A549 (cell line): ENCODE data around the gene INPP5A. TPM values are rescaled to one million over a fixed set of nuclear protein-coding genes. Genes with fewer than 3 reads are reported as not detected.

Experiments
- ATAC-seq, 2 experiments: fragments of 200-7000 bp in 1 of 2; fragments of >200 bp in 1 of 2; cut with Nextera tagmentation in 1 of 2; cut with Tn5 transposase in 1 of 2; 3 replicates each; pipeline versions ENCODE4 v1.8.0 to v1.9.1; 2018 to 2020; ENCODE audit warnings: mild to moderate bottlenecking in 1 of 2, moderate library complexity in 1 of 2
- CTCF ChIA-PET: fragments of 300-600 bp; sonication (Branson Sonifier 250); formaldehyde crosslinking; extraction: SDS; loops from one replicate; lab custom pipeline; 2021; ENCODE audit warnings: antibody characterized with exemption, inconsistent platforms; lab: Yijun Ruan, JAX
- POLR2A ChIA-PET: fragments of 350-600 bp; formaldehyde crosslinking; extraction: SDS; loops from one replicate; lab custom pipeline; 2021; ENCODE audit warnings: antibody characterized with exemption, inconsistent platforms; lab: Yijun Ruan, JAX
- DNase-seq, 2 experiments: peaks; one replicate each; pipeline versions ENCODE4 v3.0.0 to v3.0.0-alpha.2; 2011 to 2016; ENCODE audit warnings: low read depth in 1 of 2, low spot score in 1 of 2
- FAIRE-seq: peaks from 2 replicates; lab custom pipeline; 2011; peaks lifted over from hg19 to GRCh38; lab: Jason Lieb, UNC
- H3K27ac ChIP-seq, 2 experiments: fragments of >200 bp; sonication (Bioruptor Twin); formaldehyde crosslinking; 3 replicates each; pipeline ENCODE4 v1.5.1; 2016 to 2017
- H3K4me1 ChIP-seq: fragments of >200 bp; sonication (Bioruptor Twin); formaldehyde crosslinking; 3 replicates; pipeline ENCODE4 v1.6.1; 2016
- H3K4me2 ChIP-seq: fragments of >200 bp; sonication (Bioruptor Twin); formaldehyde crosslinking; 3 replicates; pipeline ENCODE4 v1.6.1; 2016
- H3K4me3 ChIP-seq: fragments of >200 bp; sonication (Bioruptor Twin); formaldehyde crosslinking; 3 replicates; pipeline ENCODE4 v1.5.1; 2016
- H3K9me3 ChIP-seq: fragments of >200 bp; sonication (Bioruptor Twin); formaldehyde crosslinking; 3 replicates; pipeline ENCODE4 v1.6.1; 2016
- ATOH8 ChIP-seq: fragments of 250-450 bp; sonication (Bioruptor Pico); IDR thresholded peaks from 2 replicates; pipeline ENCODE4 v1.5.0; 2020; ENCODE audit warnings: low read depth, mild to moderate bottlenecking, moderate library complexity
- CBX2 ChIP-seq: fragments of 200-600 bp; sonication (generic); IDR thresholded peaks from 2 replicates; pipeline ENCODE4 v1.6.1; 2016; ENCODE audit warnings: low read depth, mild to moderate bottlenecking, borderline replicate concordance
- CBX8 ChIP-seq: fragments of 200-600 bp; sonication (generic); IDR thresholded peaks from 2 replicates; pipeline ENCODE4 v1.6.1; 2016
- CEBPB ChIP-seq, 2 experiments: fragments of >200 bp in 1 of 2; sonication (Bioruptor Twin) in 1 of 2; formaldehyde crosslinking in 1 of 2; IDR thresholded peaks; 2 replicates each; pipeline ENCODE4 v1.6.1; 2012 to 2016
- CHD4 ChIP-seq: fragments of 200-600 bp; sonication (generic); IDR thresholded peaks from 2 replicates; pipeline ENCODE4 v1.6.1; 2016; ENCODE audit warnings: antibody characterized with exemption, mild to moderate bottlenecking, borderline replicate concordance
- E2F6 ChIP-seq: IDR thresholded peaks from 2 replicates; pipeline ENCODE4 v1.6.1; 2012; ENCODE audit warnings: low read depth, borderline replicate concordance
- EHF ChIP-seq: fragments of 250-450 bp; sonication (Bioruptor Pico); IDR thresholded peaks from 2 replicates; pipeline ENCODE4 v1.5.0; 2020; ENCODE audit warnings: mild to moderate bottlenecking
- FOSL2 ChIP-seq, 2 experiments: fragments of 450-650 bp in 1 of 2; fragments of >200 bp in 1 of 2; sonication (Bioruptor Twin) in 1 of 2; formaldehyde crosslinking; IDR thresholded peaks; 2 replicates each; pipeline versions ENCODE4 v1.5.0 to v1.6.1; 2016 to 2020; ENCODE audit warnings: mild to moderate bottlenecking in 1 of 2, moderate library complexity in 1 of 2
- FOXS1 ChIP-seq: fragments of 250-450 bp; sonication (Bioruptor Pico); IDR thresholded peaks from 2 replicates; pipeline ENCODE4 v1.5.0; 2020; ENCODE audit warnings: mild to moderate bottlenecking, moderate library complexity
- HOXB5 ChIP-seq: fragments of 250-450 bp; sonication (Bioruptor Pico); IDR thresholded peaks from 2 replicates; pipeline ENCODE4 v1.5.0; 2020; ENCODE audit warnings: mild to moderate bottlenecking, moderate library complexity
- KDM1A ChIP-seq: fragments of 200-600 bp; sonication (generic); IDR thresholded peaks from 2 replicates; pipeline ENCODE4 v1.6.1; 2016; ENCODE audit warnings: low read depth, mild to moderate bottlenecking
- MAFK ChIP-seq: fragments of 450-650 bp; IDR thresholded peaks from 2 replicates; pipeline ENCODE4 v1.6.1; 2014; ENCODE audit not compliant: partially characterized antibody
- MAX ChIP-seq: IDR thresholded peaks from 2 replicates; pipeline ENCODE4 v1.6.1; 2012
- MAZ ChIP-seq: fragments of 150-350 bp; IDR thresholded peaks from 2 replicates; pipeline ENCODE4 v1.6.1; 2014; ENCODE audit warnings: antibody characterized with exemption, low read depth, low read length, borderline replicate concordance
- MYC ChIP-seq: IDR thresholded peaks from 2 replicates; pipeline ENCODE4 v1.6.1; 2012; ENCODE audit warnings: mild to moderate bottlenecking, inconsistent platforms, low read length, improper control_type of control experiment, borderline replicate concordance
- NFE2L2 ChIP-seq: fragments of 150-350 bp; conservative IDR thresholded peaks from 2 replicates; pipeline ENCODE4 v1.6.1; 2014; ENCODE audit warnings: low read length
- NPAS2 ChIP-seq: fragments of 250-450 bp; sonication (Bioruptor Pico); IDR thresholded peaks from 2 replicates; pipeline ENCODE4 v1.8.0; 2022; ENCODE audit warnings: mild to moderate bottlenecking, moderate library complexity, borderline replicate concordance
- NR3C1 ChIP-seq: fragments of >200 bp; sonication (Bioruptor Twin); formaldehyde crosslinking; IDR thresholded peaks from 3 replicates; pipeline ENCODE4 v1.6.1; 2017
- POLR2AphosphoS2 ChIP-seq: conservative IDR thresholded peaks from 2 replicates; pipeline ENCODE4 v1.6.1; 2012; ENCODE audit warnings: low read length, improper control_type of control experiment, inconsistent platforms
- RARB ChIP-seq: fragments of 250-450 bp; sonication (Bioruptor Pico); IDR thresholded peaks from 2 replicates; pipeline ENCODE4 v1.8.0; 2021; ENCODE audit warnings: mild to moderate bottlenecking, moderate library complexity
- RCOR1 ChIP-seq: fragments of 150-350 bp; IDR thresholded peaks from 2 replicates; pipeline ENCODE4 v1.6.1; 2014; ENCODE audit warnings: antibody characterized with exemption, low read length, low read depth
- RFX5 ChIP-seq: fragments of 450-650 bp; IDR thresholded peaks from 2 replicates; pipeline ENCODE4 v1.7.1; 2014; ENCODE audit warnings: antibody characterized with exemption, mild to moderate bottlenecking, moderate library complexity
- RNF2 ChIP-seq: fragments of 200-600 bp; sonication (generic); IDR thresholded peaks from 2 replicates; pipeline ENCODE4 v1.6.1; 2016; ENCODE audit warnings: low read depth, mild to moderate bottlenecking, antibody characterized with exemption, moderate library complexity, borderline replicate concordance
- SMC3 ChIP-seq: fragments of >200 bp; sonication (Bioruptor Twin); formaldehyde crosslinking; IDR thresholded peaks from 3 replicates; pipeline ENCODE4 v1.6.1; 2018; ENCODE audit warnings: inconsistent platforms
- ZC3H11A ChIP-seq: fragments of 450-650 bp; IDR thresholded peaks from 2 replicates; pipeline ENCODE4 v1.6.1; 2014; ENCODE audit warnings: antibody characterized with exemption, mild to moderate bottlenecking
- ZNF302 ChIP-seq: fragments of 250-450 bp; sonication (Bioruptor Pico); IDR thresholded peaks from 2 replicates; pipeline ENCODE4 v1.9.0; 2021; ENCODE audit warnings: inconsistent platforms, mild to moderate bottlenecking, moderate library complexity
- ZSCAN20 ChIP-seq: fragments of 250-450 bp; sonication (Bioruptor Pico); IDR thresholded peaks from 2 replicates; pipeline ENCODE4 v1.8.0; 2022; ENCODE audit warnings: mild to moderate bottlenecking, moderate library complexity
- WGBS: methylation state at CpG from one replicate; pipeline ENCODE4 v1.1.6; 2017; ENCODE audit errors: missing lambda C conversion rate; 5-methylcytosine and 5-hydroxymethylcytosine counted together
- polyA plus RNA-seq, 4 experiments: library from polyadenylated mRNA; depleted of rRNA in 3 of 4; stranded (reverse); fragments of >200 nt; fragmentation: RNase III in 1 of 4; extraction: RNeasy Plus Mini Kit Qiagen cat#74134 plus additional on column Dnase treatment in 1 of 4; gene quantifications; 2 replicates in 3 of 4; 3 replicates in 1 of 4; pipeline ENCODE4 v1.2.3, GENCODE V29; 2011 to 2017
- TF ChIP-seq, protein P1 (sequence below): fragments of 250-450 bp; sonication (Bioruptor Pico); IDR thresholded peaks from 2 replicates; pipeline ENCODE4 v1.5.0; 2021; ENCODE audit warnings: mild to moderate bottlenecking, moderate library complexity, borderline replicate concordance
- TF ChIP-seq, protein P2 (sequence below): fragments of 450-650 bp; IDR thresholded peaks from 2 replicates; pipeline ENCODE4 v1.6.1; 2014; ENCODE audit warnings: antibody characterized with exemption
- TF ChIP-seq, protein P3 (sequence below): fragments of >200 bp; sonication (Bioruptor Twin); formaldehyde crosslinking; IDR thresholded peaks from 3 replicates; pipeline ENCODE4 v1.5.1; 2016

INPP5A gene
- polyA plus RNA-seq, 2 of the 4 experiments (the other 2 are of a cell fraction) = 13.7 to 15.1 TPM

- Histone ChIP-seq H3K4me3 (no peak overlapping the region), H3K9me3 (no peaks in the 10 kb centered on the region), H3K4me2 (no peak overlapping the region), H3K27ac (no peak overlapping the region), H3K4me1 (no peaks in the 10 kb centered on the region)
- no peak for DNase-seq
- ATAC-seq = peak in 1 of 2 experiments; percentile 32; a peak in 3 of 6 replicates
- 70% methylated on average over 7 of the region's 12 CpGs for WGBS
- CTCF ChIA-PET = interaction anchor here (0.5 to 6.2 kb wide), 72 partner anchors 7 to 616 kb away, joined by 3 to 61 read pairs (median 4); no protein-coding TSS in a partner anchor
- FAIRE-seq = no peak
- no peak for TF ChIP-seq ZNF302 (CRISPR knock-in tag)
- TF ChIP-seq CBX8 = no peak
- no peak for TF ChIP-seq CBX2
- no peak for TF ChIP-seq RFX5
- TF ChIP-seq CHD4 = no peak
- TF ChIP-seq RNF2 = no peak
- no peak for TF ChIP-seq ZC3H11A
- TF ChIP-seq NPAS2 (CRISPR knock-in tag) = no peak
- TF ChIP-seq FOSL2 (IDR thresholded peaks at IDR 0.05) = no peak
- TF ChIP-seq FOSL2 (CRISPR knock-in tag; IDR thresholded peaks at IDR 0.05) = no peak
- TF ChIP-seq ZSCAN20 (CRISPR knock-in tag) = no peak
- no peak for TF ChIP-seq HOXB5 (CRISPR knock-in tag)
- TF ChIP-seq MYC = no peak
- TF ChIP-seq SMC3 = no peak
- no peak for TF ChIP-seq KDM1A
- no peak for TF ChIP-seq NR3C1
- TF ChIP-seq, protein P1, sequence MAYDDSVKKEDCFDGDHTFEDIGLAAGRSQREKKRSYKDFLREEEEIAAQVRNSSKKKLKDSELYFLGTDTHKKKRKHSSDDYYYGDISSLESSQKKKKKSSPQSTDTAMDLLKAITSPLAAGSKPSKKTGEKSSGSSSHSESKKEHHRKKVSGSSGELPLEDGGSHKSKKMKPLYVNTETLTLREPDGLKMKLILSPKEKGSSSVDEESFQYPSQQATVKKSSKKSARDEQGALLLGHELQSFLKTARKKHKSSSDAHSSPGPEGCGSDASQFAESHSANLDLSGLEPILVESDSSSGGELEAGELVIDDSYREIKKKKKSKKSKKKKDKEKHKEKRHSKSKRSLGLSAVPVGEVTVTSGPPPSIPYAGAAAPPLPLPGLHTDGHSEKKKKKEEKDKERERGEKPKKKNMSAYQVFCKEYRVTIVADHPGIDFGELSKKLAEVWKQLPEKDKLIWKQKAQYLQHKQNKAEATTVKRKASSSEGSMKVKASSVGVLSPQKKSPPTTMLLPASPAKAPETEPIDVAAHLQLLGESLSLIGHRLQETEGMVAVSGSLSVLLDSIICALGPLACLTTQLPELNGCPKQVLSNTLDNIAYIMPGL (CRISPR knock-in tag) = no peak
- no peak for TF ChIP-seq MAFK
- POLR2A ChIA-PET = no interaction called here
Observed at GRCh38 chr10:132654121-132654571, 116.6 kb downstream of the INPP5A start.

DNA sequence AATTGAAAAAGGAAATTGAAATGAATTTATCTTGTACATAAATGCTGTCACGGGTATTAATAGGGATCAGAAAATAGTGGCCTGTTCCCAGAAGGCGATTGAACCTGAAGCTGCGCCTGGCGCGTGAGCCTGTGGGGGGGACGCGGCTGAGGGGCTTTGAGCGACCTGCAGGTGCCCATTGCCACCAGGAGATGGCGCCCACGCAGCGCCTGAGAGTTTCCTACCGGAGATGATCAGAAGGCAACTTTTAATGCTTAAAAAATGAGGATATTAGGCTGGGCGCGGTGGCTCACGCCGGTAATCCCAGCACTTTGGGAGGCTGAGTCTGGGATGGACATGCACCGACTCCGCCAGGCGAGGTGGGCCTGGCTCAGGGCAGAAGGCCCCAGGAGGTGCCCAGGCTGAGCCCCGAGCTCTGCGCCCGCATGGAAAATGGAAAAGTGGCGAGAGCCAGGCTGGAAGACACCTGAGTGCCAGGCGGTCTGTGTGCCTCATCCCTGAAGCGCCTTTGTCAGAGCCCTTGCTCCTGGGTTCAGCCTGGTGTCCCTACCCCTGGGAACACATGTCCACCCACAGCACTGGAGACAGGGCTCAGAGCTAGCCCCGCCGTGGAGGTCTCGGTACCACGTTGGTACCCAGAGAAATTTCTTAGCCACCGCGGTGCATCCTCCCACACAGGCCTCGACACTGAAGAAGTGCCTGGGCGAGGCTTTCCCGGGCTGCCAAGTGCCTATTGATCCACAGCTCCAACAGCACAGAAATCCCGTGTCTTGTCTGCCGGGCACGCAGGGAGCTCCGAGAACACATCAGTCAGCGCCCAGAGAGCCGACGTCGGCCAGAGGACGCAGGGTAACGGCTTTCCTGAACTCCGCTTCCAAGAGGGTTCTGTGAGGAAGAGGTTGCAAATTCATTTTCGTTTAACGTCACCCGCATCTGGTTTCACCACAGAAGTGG is 117.4 kb downstream of the INPP5A start:
- no peak for FAIRE-seq
- ATAC-seq = peak; percentile 63 to 90
- ChIA-PET POLR2A (no interaction called here), CTCF (interaction anchor here (0.5 to 6.2 kb wide), 90 partner anchors 8 to 617 kb away, joined by 3 to 61 read pairs (median 4); partner anchors contain the start of gene CFAP46)
- Histone ChIP-seq H3K9me3 (no peaks in the 10 kb centered on the region), H3K4me3 (no peak overlapping the region), H3K4me2 (no peak overlapping the region), H3K4me1 (no peaks in the 10 kb centered on the region), H3K27ac (no peak overlapping the region)
- peak; percentile 60 to 86 for DNase-seq
- 53% methylated on average over 48 of the region's 48 CpGs for WGBS
- no peak for TF ChIP-seq MAX
- no peak for TF ChIP-seq E2F6
- no peak for TF ChIP-seq CBX2
- no peak for TF ChIP-seq FOXS1 (CRISPR knock-in tag)
- TF ChIP-seq ATOH8 (CRISPR knock-in tag) = no peak
- TF ChIP-seq, protein P2, sequence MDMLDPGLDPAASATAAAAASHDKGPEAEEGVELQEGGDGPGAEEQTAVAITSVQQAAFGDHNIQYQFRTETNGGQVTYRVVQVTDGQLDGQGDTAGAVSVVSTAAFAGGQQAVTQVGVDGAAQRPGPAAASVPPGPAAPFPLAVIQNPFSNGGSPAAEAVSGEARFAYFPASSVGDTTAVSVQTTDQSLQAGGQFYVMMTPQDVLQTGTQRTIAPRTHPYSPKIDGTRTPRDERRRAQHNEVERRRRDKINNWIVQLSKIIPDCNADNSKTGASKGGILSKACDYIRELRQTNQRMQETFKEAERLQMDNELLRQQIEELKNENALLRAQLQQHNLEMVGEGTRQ = no peak
- no peak for TF ChIP-seq NFE2L2
- TF ChIP-seq RARB (CRISPR knock-in tag) = no peak
- TF ChIP-seq, protein P3, sequence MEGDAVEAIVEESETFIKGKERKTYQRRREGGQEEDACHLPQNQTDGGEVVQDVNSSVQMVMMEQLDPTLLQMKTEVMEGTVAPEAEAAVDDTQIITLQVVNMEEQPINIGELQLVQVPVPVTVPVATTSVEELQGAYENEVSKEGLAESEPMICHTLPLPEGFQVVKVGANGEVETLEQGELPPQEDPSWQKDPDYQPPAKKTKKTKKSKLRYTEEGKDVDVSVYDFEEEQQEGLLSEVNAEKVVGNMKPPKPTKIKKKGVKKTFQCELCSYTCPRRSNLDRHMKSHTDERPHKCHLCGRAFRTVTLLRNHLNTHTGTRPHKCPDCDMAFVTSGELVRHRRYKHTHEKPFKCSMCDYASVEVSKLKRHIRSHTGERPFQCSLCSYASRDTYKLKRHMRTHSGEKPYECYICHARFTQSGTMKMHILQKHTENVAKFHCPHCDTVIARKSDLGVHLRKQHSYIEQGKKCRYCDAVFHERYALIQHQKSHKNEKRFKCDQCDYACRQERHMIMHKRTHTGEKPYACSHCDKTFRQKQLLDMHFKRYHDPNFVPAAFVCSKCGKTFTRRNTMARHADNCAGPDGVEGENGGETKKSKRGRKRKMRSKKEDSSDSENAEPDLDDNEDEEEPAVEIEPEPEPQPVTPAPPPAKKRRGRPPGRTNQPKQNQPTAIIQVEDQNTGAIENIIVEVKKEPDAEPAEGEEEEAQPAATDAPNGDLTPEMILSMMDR = peak; percentile 94
- peak; percentile 88 for TF ChIP-seq SMC3
- no peak for TF ChIP-seq POLR2AphosphoS2
- no peak for TF ChIP-seq CEBPB (IDR thresholded peaks at IDR 0.05)
- no peak for TF ChIP-seq RCOR1
- TF ChIP-seq CHD4 = no peak
- 0 out of 2 replicates have a peak, but pooled peaks have one; percentile 23 for TF ChIP-seq MAZ
- no peak for TF ChIP-seq EHF
- TF ChIP-seq KDM1A = no peak
